PFSK-1 (cell line): ENCODE measurements around the gene SP2.

Experiments used
- FOXP2 ChIP-seq: optimal IDR thresholded peaks from 2 replicates; pipeline ENCODE3; 2011; ENCODE audit warnings: borderline replicate concordance, control low read depth, inconsistent platforms; ENCODE audit not compliant: insufficient read depth; ENCODE audit errors: extremely low read length, extremely low read depth
- POLR2AphosphoS5 ChIP-seq: IDR thresholded peaks from 2 replicates; pipeline ENCODE4 v1.6.1; 2012; ENCODE audit warnings: low read depth, mild to moderate bottlenecking, control low read depth, low read length, moderate library complexity
- SIN3A ChIP-seq: IDR thresholded peaks from 2 replicates; pipeline ENCODE4 v1.6.1; 2012; ENCODE audit warnings: mild to moderate bottlenecking, low read length, moderate library complexity, borderline replicate concordance; ENCODE audit not compliant: insufficient read depth
- TAF1 ChIP-seq: IDR thresholded peaks from 2 replicates; pipeline ENCODE4 v1.6.1; 2012; ENCODE audit warnings: low read length, control low read depth, borderline replicate concordance; ENCODE audit not compliant: insufficient read depth
- TF ChIP-seq, protein P1 (sequence below), 2 experiments: IDR thresholded peaks; 2 replicates each; pipeline versions ENCODE4 v1.6.1 to v1.8.0; 2011 to 2012; ENCODE audit warnings: low read depth in 2 of 2, low read length in 2 of 2, control low read depth in 1 of 2, inconsistent platforms in 1 of 2, mild to moderate bottlenecking in 1 of 2, moderate library complexity in 1 of 2; ENCODE audit not compliant: insufficient read depth in 1 of 2

Gene SP2

DNA sequence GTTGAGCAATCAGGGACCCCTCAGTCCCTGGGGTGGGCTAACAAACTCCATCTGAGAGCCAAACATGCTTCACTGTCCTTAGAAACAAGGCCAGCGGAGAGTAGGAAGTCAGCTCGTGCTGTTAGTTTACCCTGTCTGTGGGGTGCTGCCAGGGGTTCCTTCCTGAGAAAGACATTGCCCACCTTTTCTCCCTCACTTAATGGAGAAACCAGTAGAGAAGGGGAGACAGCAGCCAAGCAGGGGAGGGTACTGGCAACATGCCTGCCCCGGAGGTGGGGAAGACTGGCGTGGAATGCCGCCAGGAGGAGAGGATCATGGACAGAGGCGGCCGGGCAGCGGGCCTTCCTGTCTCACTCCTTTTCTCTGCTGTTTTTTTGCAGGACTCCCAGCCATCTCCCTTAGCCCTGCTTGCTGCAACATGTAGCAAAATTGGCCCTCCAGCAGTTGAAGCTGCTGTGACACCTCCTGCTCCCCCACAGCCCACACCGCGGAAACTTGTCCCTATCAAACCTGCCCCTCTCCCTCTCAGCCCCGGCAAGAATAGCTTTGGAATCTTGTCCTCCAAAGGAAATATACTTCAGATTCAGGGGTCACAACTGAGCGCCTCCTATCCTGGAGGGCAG is 19.9 kb downstream of the SP2 start:
- TF ChIP-seq SIN3A, result no peak
- no peak for TF ChIP-seq POLR2AphosphoS5
- TF ChIP-seq TAF1, result no peak
- TF ChIP-seq FOXP2, result no peak
- TF ChIP-seq, protein P1, sequence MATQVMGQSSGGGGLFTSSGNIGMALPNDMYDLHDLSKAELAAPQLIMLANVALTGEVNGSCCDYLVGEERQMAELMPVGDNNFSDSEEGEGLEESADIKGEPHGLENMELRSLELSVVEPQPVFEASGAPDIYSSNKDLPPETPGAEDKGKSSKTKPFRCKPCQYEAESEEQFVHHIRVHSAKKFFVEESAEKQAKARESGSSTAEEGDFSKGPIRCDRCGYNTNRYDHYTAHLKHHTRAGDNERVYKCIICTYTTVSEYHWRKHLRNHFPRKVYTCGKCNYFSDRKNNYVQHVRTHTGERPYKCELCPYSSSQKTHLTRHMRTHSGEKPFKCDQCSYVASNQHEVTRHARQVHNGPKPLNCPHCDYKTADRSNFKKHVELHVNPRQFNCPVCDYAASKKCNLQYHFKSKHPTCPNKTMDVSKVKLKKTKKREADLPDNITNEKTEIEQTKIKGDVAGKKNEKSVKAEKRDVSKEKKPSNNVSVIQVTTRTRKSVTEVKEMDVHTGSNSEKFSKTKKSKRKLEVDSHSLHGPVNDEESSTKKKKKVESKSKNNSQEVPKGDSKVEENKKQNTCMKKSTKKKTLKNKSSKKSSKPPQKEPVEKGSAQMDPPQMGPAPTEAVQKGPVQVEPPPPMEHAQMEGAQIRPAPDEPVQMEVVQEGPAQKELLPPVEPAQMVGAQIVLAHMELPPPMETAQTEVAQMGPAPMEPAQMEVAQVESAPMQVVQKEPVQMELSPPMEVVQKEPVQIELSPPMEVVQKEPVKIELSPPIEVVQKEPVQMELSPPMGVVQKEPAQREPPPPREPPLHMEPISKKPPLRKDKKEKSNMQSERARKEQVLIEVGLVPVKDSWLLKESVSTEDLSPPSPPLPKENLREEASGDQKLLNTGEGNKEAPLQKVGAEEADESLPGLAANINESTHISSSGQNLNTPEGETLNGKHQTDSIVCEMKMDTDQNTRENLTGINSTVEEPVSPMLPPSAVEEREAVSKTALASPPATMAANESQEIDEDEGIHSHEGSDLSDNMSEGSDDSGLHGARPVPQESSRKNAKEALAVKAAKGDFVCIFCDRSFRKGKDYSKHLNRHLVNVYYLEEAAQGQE (IDR thresholded peaks at IDR 0.05; ENCODE audit: insufficient read depth in 1 of 2, low read depth in 2 of 2, low read length in 2 of 2), result no peak

DNA sequence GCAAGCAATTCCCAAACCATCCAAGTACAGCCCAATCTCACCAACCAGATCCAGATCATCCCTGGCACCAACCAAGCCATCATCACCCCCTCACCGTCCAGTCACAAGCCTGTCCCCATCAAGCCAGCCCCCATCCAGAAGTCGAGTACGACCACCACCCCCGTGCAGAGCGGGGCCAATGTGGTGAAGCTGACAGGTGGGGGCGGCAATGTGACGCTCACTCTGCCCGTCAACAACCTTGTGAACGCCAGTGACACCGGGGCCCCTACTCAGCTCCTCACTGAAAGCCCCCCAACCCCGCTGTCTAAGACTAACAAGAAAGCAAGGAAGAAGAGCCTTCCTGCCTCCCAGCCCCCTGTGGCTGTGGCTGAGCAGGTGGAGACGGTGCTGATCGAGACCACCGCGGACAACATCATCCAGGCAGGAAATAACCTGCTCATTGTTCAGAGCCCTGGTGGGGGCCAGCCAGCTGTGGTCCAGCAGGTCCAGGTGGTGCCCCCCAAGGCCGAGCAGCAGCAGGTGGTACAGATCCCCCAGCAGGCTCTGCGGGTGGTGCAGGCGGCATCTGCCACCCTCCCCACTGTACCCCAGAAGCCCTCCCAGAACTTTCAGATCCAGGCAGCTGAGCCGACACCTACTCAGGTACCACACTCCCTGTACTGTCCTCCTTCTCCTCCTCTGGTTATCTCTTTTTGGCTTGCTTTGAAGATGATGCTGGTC is 20.6 kb downstream of the SP2 start:
- TF ChIP-seq, protein P1 (IDR thresholded peaks at IDR 0.05; ENCODE audit: insufficient read depth in 1 of 2, low read depth in 2 of 2, low read length in 2 of 2), result no peak
- no peak for TF ChIP-seq TAF1
- no peak for TF ChIP-seq FOXP2
- no peak for TF ChIP-seq POLR2AphosphoS5
- no peak for TF ChIP-seq SIN3A

DNA sequence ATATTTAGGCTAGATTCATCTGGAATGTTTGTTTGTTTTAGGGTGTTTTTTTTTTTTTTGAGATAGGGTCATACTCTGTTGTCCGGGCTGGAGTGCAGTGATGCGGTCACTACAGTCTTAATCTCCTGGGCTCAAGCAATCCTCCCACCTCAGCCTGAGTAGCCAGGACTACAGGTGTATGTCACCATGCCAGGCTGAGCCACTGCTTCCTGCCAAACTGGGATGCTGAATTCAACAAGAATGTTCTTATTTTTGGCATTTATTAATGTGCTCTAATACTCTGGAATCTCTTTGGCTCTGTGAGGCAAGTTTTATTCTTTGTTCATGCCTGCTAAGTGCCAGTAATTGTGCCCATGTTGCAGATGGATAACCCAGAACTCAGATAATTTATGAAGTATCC is 21.5 kb downstream of the SP2 start:
- TF ChIP-seq SIN3A (no peak), POLR2AphosphoS5 (no peak)

DNA sequence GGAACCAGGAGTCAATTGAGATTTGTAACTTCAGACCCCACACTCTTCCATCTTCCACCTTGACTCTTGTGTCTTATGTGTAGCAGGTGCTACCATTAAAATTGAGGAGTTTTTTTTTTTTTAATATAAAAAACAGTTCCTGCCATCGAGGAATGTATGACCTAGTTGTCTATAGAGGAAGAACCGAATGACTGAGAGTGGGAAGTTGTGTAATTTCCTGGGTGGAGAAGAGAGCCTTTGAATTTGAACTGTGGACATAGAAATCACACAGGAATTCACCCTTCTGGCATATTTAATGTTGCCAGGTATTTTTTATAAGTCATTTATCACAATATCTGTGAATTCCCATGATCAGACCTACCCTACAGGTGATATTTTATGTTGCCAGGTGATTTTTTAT is 22.0 kb downstream of the SP2 start:
- TF ChIP-seq, protein P1 (IDR thresholded peaks at IDR 0.05; ENCODE audit: insufficient read depth in 1 of 2, low read depth in 2 of 2, low read length in 2 of 2), result no peak
- TF ChIP-seq SIN3A (no peak), FOXP2 (no peak)

DNA sequence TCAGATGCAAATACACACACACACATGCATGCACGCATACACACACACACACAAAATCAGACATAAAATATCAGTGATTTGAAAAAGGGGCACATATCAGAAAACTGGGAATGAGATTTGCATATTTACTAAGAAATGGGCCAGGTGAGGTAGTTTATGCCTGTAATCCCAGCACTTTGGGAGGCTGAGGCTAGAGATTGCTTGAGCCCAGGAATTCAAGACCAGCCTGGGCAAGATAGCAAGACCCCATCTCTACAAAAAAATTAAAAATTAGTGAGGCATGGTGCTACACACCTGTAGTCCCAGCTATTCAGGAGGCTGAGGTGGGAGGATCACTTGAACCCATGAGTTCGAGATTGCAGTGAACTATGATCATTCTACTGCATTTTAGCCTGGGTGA is 23.0 kb downstream of the SP2 start:
- TF ChIP-seq FOXP2, result no peak
- TF ChIP-seq SIN3A, result no peak
- TF ChIP-seq, protein P1 (IDR thresholded peaks at IDR 0.05; ENCODE audit: insufficient read depth in 1 of 2, low read depth in 2 of 2, low read length in 2 of 2), result no peak
- TF ChIP-seq POLR2AphosphoS5, result no peak
- TF ChIP-seq TAF1, result no peak
